GM19240 (cell line): ENCODE results near the gene UBE2D1.
A peak's percentile ranks its signal among the peaks of the same experiment; 100 is the strongest.
"Not testable (repeated sequence)": the region's sequence is repeated elsewhere in the genome, so short reads cannot be mapped to it uniquely, and the experiment has no call there.

Experiments
- DNase-seq: peaks from one replicate; pipeline ENCODE4 v3.0.0; 2011; ENCODE audit warnings: low spot score; ENCODE audit not compliant: insufficient read length

The UBE2D1 gene

DNA sequence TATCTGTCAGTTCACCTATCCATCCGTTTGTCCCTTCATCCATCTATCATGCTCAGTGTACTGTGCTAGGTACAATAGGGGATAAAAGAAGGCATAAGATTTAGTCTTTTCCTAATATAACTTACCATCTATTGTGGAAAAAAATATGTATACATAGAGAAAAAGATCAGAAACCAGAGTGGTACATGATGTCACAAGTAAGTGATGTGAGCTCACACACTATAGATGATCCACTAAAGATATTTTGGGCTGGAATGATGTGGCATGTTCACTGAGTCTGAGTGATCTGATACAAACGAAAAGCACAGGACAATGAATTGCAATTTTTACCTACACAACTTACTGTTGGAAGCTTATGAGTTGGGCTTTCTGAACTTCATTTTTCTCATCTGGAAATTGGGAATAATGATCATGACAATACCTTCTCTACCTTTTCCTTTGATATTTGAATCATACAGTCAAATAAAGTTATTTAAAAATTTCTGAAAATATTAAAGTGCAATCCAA lies 47.7 kb downstream of the UBE2D1 start:
- no peak for DNase-seq

DNA sequence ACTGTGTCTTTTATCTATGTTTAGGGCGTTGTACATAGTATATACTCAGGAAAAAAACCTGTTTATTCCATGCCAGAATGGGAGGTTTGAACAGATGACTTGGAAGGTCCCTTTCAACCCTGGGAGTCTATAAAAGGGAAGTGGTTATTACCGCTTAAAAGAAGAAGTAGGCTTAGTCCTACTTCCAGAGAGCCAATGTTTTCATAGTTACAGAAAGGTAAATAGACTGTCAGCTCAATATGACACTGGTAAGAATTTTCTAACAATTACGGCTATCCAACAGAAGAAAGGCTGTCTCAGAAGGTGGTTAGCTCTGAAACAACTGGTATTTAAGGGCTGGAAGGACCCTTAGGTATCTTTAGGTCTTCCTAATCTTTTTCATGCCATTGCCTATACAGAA lies 49.3 kb downstream of the UBE2D1 start:
- DNase-seq: no peak

DNA sequence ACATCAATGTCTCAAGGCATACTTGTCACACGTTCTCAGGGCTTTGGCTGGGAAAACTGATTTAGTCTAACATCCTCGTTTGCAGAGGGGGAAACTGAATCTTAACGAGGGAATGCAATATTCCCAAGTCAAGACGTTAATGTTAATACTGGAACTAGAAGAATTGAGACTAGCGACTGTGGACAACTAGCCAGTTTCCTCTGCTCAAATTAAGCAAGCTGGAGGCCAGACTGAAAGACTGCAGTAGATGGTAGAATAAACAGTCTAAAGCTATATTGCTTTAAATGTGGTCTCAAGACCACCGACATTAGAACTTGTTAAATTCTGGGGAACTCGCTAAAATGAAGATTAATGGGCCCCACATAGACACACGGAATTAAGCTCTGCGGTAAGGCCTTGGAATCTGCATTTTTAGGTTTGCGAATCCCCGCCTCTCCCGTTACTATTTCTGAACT lies 49.8 kb downstream of the UBE2D1 start:
- DNase-seq: no peak

GRCh38 chr10:58384999-58385783 lies 50.4 kb downstream of the UBE2D1 start, which contains the start of gene TFAM:
Gene TFAM, plus strand, starts transcription at chr10:58385410. Its CDS starts 138 bp downstream, at chr10:58385548.
- peak; percentile 74 for DNase-seq

DNA sequence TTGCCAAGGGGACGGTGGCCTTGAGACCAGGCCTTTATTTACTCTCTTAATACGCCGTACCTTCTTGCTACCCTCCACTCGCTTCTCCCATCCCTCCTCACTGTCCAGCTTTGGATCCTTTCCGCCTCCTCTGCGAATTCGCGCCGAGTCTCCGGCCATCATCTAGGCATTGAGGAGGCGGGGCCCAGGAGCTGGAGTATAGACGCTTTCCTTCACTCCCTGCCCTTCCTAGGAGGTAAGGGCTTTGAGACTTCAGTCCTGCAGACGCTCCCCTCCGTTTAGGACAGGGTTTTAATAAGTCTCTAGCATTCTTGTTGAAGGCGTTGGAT lies 50.9 kb downstream of the UBE2D1 start:
- no peak for DNase-seq

- no peak for DNase-seq
Observed at GRCh38 chr10:58389024-58389423, 54.2 kb downstream of the UBE2D1 start.

DNA sequence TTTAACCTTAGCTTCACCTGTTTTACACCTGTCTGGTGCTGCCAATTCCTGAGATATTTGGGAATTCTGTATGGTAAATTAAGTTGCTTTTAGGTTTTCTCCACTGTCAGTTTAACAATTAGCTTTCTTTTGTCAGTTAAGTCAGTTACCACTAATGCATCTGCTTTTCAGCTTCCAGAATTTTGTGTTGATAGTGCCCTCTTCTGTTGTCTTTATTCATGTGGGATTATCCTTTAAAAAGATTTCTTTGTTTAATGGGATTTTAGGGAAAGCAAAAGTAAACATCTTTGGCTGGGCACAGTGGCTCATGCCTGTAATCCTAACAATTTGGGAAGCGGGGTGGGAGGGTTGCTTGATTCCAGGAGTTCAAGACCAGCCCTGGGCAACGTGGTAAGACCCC lies 58.5 kb downstream of the UBE2D1 start:
- DNase-seq: no peak

DNA sequence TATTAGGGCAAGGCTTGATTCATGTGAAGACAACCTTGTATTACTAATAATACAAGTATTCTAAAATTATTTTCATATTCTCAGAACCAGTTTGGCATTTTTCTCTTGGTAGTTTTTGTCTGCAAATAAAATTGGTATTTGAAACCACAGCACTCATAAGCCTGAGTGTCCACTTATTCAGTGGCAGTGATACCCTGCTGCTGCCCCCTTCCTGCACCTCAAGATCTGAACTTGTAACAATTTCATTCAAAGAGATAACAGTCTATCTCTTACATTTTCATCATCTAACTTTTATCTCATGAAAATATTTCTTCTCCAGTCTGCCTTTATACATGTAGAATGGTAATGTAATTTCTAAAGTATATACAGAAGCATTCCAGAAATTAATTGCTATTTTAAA lies 59.7 kb downstream of the UBE2D1 start:
- DNase-seq: no peak

DNA sequence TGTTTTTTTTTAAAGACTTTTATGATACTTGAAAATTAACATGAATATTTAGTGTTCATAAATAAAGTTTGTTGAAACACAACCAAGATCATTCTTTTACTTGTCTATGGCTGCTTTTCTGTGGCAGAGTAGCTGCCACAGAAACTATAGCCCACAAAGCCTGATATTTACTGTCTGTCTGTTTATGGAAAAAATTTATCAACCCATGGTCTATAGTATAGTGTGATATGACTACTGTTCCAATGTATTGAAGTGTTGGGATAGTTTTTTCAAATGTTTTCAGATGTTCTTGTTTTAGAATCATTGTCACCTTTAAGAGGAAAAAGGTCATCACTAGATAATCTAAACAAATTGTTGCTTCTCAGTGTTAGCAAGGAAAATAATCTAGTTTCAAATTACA lies 61.3 kb downstream of the UBE2D1 start:
- DNase-seq: no peak

- DNase-seq: no peak
Observed at GRCh38 chr10:58397830-58398229, 63.0 kb downstream of the UBE2D1 start.

DNA sequence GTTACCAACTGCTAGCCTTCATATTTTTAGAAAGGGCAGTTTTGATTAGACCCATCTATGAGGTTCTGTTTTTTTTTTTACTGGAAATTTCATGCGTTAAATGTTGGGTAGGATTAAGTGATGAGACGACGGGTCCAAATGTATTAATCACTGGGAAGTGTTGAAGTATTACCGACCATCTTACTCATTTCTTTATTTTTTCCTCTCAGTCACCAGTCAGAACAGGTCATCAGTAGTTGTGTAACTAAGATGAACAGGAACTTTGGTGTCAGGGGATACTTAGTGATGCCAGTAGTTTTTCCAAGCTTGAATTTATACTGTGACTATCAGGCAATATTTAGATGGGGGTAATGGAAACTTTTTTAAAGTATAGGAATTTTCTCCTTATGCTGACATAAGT lies 64.6 kb downstream of the UBE2D1 start:
- no peak for DNase-seq

DNA sequence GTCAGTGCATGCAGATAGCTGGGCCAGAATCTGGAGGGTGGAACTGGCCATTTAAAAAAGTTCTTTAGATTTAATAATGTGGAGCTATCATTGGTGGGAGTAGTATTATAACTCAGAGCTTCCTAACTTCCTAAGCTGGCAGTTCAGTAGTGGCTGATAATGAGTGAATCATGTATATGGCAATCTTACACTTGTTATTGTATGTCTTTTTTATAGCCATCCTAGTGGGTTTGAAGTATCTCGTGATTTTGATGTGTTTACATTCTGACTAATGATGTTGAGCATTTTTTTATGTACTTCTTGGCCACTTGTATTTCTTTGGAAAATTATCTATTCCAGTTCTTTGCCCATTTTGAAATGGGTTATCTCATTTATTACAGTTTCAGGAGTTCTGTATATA lies 65.8 kb downstream of the UBE2D1 start:
- DNase-seq: no peak

DNA sequence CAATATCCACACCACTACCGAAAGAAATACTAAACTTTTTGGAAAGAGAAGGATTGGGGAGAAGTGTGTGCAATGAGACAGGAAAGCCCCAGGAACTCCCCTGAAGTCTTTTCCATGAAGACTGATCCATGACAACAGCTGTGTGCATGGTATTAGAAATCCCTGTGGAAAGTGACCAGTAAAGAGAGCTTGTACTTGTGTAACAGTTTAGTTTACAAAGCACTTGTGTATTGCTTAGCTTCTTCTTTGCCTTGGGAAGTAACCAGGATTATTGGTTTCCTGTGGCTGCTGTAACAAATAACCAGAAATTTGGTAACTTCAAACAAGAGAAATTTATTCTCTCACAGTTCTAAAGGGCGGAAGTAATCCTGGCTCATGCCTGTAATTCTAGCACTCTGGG lies 69.2 kb downstream of the UBE2D1 start:
- no peak for DNase-seq

GRCh38 chr10:58409956-58410610 lies 75.3 kb downstream of the UBE2D1 start:
- DNase-seq: no peak

DNA sequence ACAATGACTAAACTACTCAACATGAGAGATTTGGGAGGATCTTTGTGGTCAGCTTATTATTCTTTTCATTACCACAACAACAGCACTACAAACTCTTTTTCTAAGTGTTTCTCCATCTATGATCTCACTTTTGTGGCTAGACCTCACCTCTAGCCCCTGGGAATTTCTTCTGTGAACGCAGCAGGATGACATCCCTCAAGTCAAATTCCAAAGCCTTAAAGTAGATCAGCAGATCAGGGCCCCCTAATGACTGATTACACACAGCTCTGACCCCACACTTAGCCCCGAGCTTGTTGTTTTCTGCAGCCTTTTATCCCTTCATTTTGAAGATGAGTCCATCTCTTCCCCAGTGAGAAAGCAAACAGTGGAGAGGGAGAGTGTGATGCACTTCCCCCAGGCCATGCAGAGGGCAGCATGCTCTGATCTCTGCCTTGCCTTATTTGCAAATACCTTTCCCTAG lies 77.7 kb downstream of the UBE2D1 start:
- DNase-seq: no peak

GRCh38 chr10:58414270-58415041 lies 79.7 kb downstream of the UBE2D1 start:
- DNase-seq: no peak

GRCh38 chr10:58415757-58416156 lies 81.0 kb downstream of the UBE2D1 start:
- no peak for DNase-seq

DNA sequence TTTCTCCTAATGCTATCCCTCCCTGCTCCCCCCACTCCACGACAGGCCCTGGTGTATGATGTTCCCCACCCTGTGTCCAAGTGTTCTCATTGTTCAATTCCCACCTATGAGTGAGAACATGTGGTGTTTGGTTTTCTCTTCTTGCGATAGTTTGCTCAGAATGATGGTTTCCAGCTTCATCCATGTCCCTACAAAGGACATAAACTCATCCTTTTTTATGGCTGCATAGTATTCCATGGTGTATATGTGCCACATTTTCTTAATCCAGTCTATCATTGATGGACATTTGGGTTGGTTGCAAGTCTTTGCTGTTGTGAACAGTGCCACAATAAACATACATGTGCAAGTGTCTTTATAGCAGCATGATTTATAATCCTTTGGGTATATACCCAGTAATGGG lies 83.1 kb downstream of the UBE2D1 start:
- DNase-seq: not testable (repeated sequence)
